ENCODE results near the gene CACNA1F.

CACNA1F gene

GRCh38 chrX:49191574-49192011 lies 41.5 kb downstream of the CACNA1F start:
- peaks cover 0 to 6% of the 10 kb centered on the region in 2 donors for H3K27me3 ChIP-seq (ENCODE audit: control insufficient read depth in 1 of 2, insufficient read depth in 2 of 2, low read length in 2 of 2)
- peak overlapping the region; percentile 66 for H3K27ac ChIP-seq (ENCODE audit: low read depth, low read length)
- H3K9me3 ChIP-seq (ENCODE audit: low read length), result no peaks in the 10 kb centered on the region
- peak overlapping the region; percentile 54 to 56 for H3K4me3 ChIP-seq (ENCODE audit: low read depth in 1 of 2, low read length in 2 of 2)
- H3K9ac ChIP-seq (ENCODE audit: low read length), result no peak overlapping the region
- H3K4me1 ChIP-seq (ENCODE audit: insufficient read depth, low read length), result no peaks in the 10 kb centered on the region
- H3K36me3 ChIP-seq (ENCODE audit: insufficient read depth, low read length), result no peaks in the 10 kb centered on the region

- H3K27me3 ChIP-seq (ENCODE audit: control insufficient read depth in 1 of 2, insufficient read depth in 2 of 2, low read length in 2 of 2), result peaks cover 0 to 7% of the 10 kb centered on the region in 2 donors
- H3K4me3 ChIP-seq (ENCODE audit: low read depth in 1 of 2, low read length in 2 of 2), result peak overlapping the region; percentile 54 to 56
- peak overlapping the region; percentile 66 for H3K27ac ChIP-seq (ENCODE audit: low read depth, low read length)
- H3K9ac ChIP-seq (ENCODE audit: low read length), result no peak overlapping the region
- no peaks in the 10 kb centered on the region for H3K9me3 ChIP-seq (ENCODE audit: low read length)
- H3K36me3 ChIP-seq (ENCODE audit: insufficient read depth, low read length), result no peaks in the 10 kb centered on the region
- H3K4me1 ChIP-seq (ENCODE audit: insufficient read depth, low read length), result no peaks in the 10 kb centered on the region
Observed at GRCh38 chrX:49190821-49191573, 42.1 kb downstream of the CACNA1F start.

GRCh38 chrX:49189606-49190005 lies 43.5 kb downstream of the CACNA1F start:
- Histone ChIP-seq H3K36me3 (ENCODE audit: insufficient read depth, low read length) (no peaks in the 10 kb centered on the region), H3K27me3 (ENCODE audit: control insufficient read depth in 1 of 2, insufficient read depth in 2 of 2, low read length in 2 of 2) (peaks cover 0 to 7% of the 10 kb centered on the region in 2 donors), H3K27ac (ENCODE audit: low read depth, low read length) (no peak overlapping the region), H3K4me1 (ENCODE audit: insufficient read depth, low read length) (peaks cover 8% of the 10 kb centered on the region), H3K9ac (ENCODE audit: low read length) (no peak overlapping the region), H3K4me3 (ENCODE audit: low read depth in 1 of 2, low read length in 2 of 2) (no peak overlapping the region), H3K9me3 (ENCODE audit: low read length) (no peaks in the 10 kb centered on the region)

- Histone ChIP-seq H3K4me1 (ENCODE audit: insufficient read depth, low read length) (peaks cover 14% of the 10 kb centered on the region), H3K9ac (ENCODE audit: low read length) (no peak overlapping the region), H3K9me3 (ENCODE audit: low read length) (no peaks in the 10 kb centered on the region), H3K4me3 (ENCODE audit: low read depth in 1 of 2, low read length in 2 of 2) (no peak overlapping the region), H3K27me3 (ENCODE audit: control insufficient read depth in 1 of 2, insufficient read depth in 2 of 2, low read length in 2 of 2) (peaks cover 0 to 7% of the 10 kb centered on the region in 2 donors), H3K36me3 (ENCODE audit: insufficient read depth, low read length) (no peaks in the 10 kb centered on the region), H3K27ac (ENCODE audit: low read depth, low read length) (no peak overlapping the region)
Observed at GRCh38 chrX:49188468-49189076, 44.6 kb downstream of the CACNA1F start.

- Histone ChIP-seq H3K4me3 (ENCODE audit: low read depth in 1 of 2, low read length in 2 of 2) (no peak overlapping the region), H3K9ac (ENCODE audit: low read length) (no peak overlapping the region), H3K27me3 (ENCODE audit: control insufficient read depth in 1 of 2, insufficient read depth in 2 of 2, low read length in 2 of 2) (peaks cover 0 to 7% of the 10 kb centered on the region in 2 donors), H3K27ac (ENCODE audit: low read depth, low read length) (no peak overlapping the region), H3K9me3 (ENCODE audit: low read length) (no peaks in the 10 kb centered on the region), H3K4me1 (ENCODE audit: insufficient read depth, low read length) (peaks cover 14% of the 10 kb centered on the region), H3K36me3 (ENCODE audit: insufficient read depth, low read length) (no peaks in the 10 kb centered on the region)
Observed at GRCh38 chrX:49187526-49187925, 45.6 kb downstream of the CACNA1F start.

- Histone ChIP-seq H3K27me3 (ENCODE audit: control insufficient read depth in 1 of 2, insufficient read depth in 2 of 2, low read length in 2 of 2) (peaks cover 0 to 7% of the 10 kb centered on the region in 2 donors), H3K9me3 (ENCODE audit: low read length) (no peaks in the 10 kb centered on the region), H3K9ac (ENCODE audit: low read length) (no peak overlapping the region), H3K4me3 (ENCODE audit: low read depth in 1 of 2, low read length in 2 of 2) (no peak overlapping the region), H3K27ac (ENCODE audit: low read depth, low read length) (no peak overlapping the region), H3K4me1 (ENCODE audit: insufficient read depth, low read length) (peaks cover 14% of the 10 kb centered on the region), H3K36me3 (ENCODE audit: insufficient read depth, low read length) (no peaks in the 10 kb centered on the region)
Observed at GRCh38 chrX:49187028-49187394, 46.1 kb downstream of the CACNA1F start.

- Histone ChIP-seq H3K9me3 (ENCODE audit: low read length) (no peaks in the 10 kb centered on the region), H3K4me1 (ENCODE audit: insufficient read depth, low read length) (peaks cover 14% of the 10 kb centered on the region), H3K27me3 (ENCODE audit: control insufficient read depth in 1 of 2, insufficient read depth in 2 of 2, low read length in 2 of 2) (peaks cover 0 to 7% of the 10 kb centered on the region in 2 donors), H3K27ac (ENCODE audit: low read depth, low read length) (peak within 1 kb of the TSS; percentile 57), H3K9ac (ENCODE audit: low read length) (no peak within 1 kb of the TSS), H3K4me3 (ENCODE audit: low read depth in 1 of 2, low read length in 2 of 2) (peak within 1 kb of the TSS; percentile 45 to 50), H3K36me3 (ENCODE audit: insufficient read depth, low read length) (no peaks in the 10 kb centered on the region)
Observed at GRCh38 chrX:49186125-49187027, 46.8 kb downstream of the CACNA1F start, which contains the start of gene PRICKLE3. PRICKLE3 (minus strand) TSS chrX:49186373; CDS start chrX:49186297, 76 bp downstream.

- Histone ChIP-seq H3K27ac (ENCODE audit: low read depth, low read length) (no peak overlapping the region), H3K36me3 (ENCODE audit: insufficient read depth, low read length) (no peaks in the 10 kb centered on the region), H3K9ac (ENCODE audit: low read length) (no peak overlapping the region), H3K27me3 (ENCODE audit: control insufficient read depth in 1 of 2, insufficient read depth in 2 of 2, low read length in 2 of 2) (peaks cover 0 to 7% of the 10 kb centered on the region in 2 donors), H3K4me3 (ENCODE audit: low read depth in 1 of 2, low read length in 2 of 2) (peak overlapping the region in 1 of 2 donors; percentile 45), H3K4me1 (ENCODE audit: insufficient read depth, low read length) (peaks cover 14% of the 10 kb centered on the region), H3K9me3 (ENCODE audit: low read length) (no peaks in the 10 kb centered on the region)
Observed at GRCh38 chrX:49184294-49185281, 48.6 kb downstream of the CACNA1F start.

GRCh38 chrX:49183701-49184281 lies 49.3 kb downstream of the CACNA1F start:
- Histone ChIP-seq H3K4me1 (ENCODE audit: insufficient read depth, low read length) (peaks cover 14% of the 10 kb centered on the region), H3K4me3 (ENCODE audit: low read depth in 1 of 2, low read length in 2 of 2) (no peak overlapping the region), H3K9ac (ENCODE audit: low read length) (no peak overlapping the region), H3K36me3 (ENCODE audit: insufficient read depth, low read length) (no peaks in the 10 kb centered on the region), H3K9me3 (ENCODE audit: low read length) (no peaks in the 10 kb centered on the region), H3K27me3 (ENCODE audit: control insufficient read depth in 1 of 2, insufficient read depth in 2 of 2, low read length in 2 of 2) (peaks cover 0 to 7% of the 10 kb centered on the region in 2 donors), H3K27ac (ENCODE audit: low read depth, low read length) (no peak overlapping the region)

GRCh38 chrX:49179358-49179757 lies 53.8 kb downstream of the CACNA1F start:
- Histone ChIP-seq H3K9me3 (ENCODE audit: low read length) (no peaks in the 10 kb centered on the region), H3K36me3 (ENCODE audit: insufficient read depth, low read length) (peaks cover 12% of the 10 kb centered on the region), H3K27me3 (ENCODE audit: control insufficient read depth in 1 of 2, insufficient read depth in 2 of 2, low read length in 2 of 2) (peaks cover 0 to 4% of the 10 kb centered on the region in 2 donors), H3K27ac (ENCODE audit: low read depth, low read length) (no peak overlapping the region), H3K4me1 (ENCODE audit: insufficient read depth, low read length) (peaks cover 10% of the 10 kb centered on the region), H3K4me3 (ENCODE audit: low read depth in 1 of 2, low read length in 2 of 2) (no peak overlapping the region), H3K9ac (ENCODE audit: low read length) (no peak overlapping the region)

All from muscle layer of colon (tissue), 2 donors.